Cardiac fibroblast (primary cell): ENCODE data around the gene CASKIN1.
A peak's percentile ranks its signal among the peaks of the same experiment; 100 is the strongest.

Experiments used
- DNase-seq, 2 donors: peaks; one replicate each; pipeline versions ENCODE4 v3.0.0 to v3.0.0-alpha.2; 2010; ENCODE audit warnings: low read depth in 2 of 2
- H3K4me3 ChIP-seq, 2 donors: replicated peaks in 1 of 2; 1 replicate in 1 of 2; 2 replicates in 1 of 2; pipeline ENCODE4 v1.5.1; 2011; ENCODE audit warnings: low read depth in 2 of 2, low read length in 2 of 2, mild to moderate bottlenecking in 2 of 2, moderate library complexity in 1 of 2
- TF ChIP-seq, protein P1 (sequence below): IDR thresholded peaks from one replicate; pipeline ENCODE4 v1.5.1; 2011; ENCODE audit warnings: low read depth, mild to moderate bottlenecking, low read length, inconsistent platforms

Gene CASKIN1

DNA sequence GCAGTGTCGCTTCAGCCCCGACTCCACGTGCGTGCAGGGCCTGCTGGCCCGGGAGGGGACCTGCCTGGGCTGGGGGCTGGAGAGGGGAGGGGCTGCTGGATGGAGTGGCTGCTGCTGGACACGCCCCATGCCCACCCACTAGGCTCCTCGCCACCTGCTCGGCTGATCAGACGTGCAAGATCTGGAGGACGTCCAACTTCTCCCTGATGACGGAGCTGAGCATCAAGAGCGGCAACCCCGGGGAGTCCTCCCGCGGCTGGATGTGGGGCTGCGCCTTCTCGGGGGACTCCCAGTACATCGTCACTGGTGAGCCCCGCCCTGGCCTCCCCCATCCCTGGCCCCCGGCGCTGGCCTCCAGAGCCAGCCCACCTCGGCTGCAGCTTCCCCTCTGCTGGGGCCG is 11.9 kb upstream of the CASKIN1 start:
- no peak for DNase-seq
- H3K4me3 ChIP-seq, result no peak overlapping the region
- TF ChIP-seq, protein P1, sequence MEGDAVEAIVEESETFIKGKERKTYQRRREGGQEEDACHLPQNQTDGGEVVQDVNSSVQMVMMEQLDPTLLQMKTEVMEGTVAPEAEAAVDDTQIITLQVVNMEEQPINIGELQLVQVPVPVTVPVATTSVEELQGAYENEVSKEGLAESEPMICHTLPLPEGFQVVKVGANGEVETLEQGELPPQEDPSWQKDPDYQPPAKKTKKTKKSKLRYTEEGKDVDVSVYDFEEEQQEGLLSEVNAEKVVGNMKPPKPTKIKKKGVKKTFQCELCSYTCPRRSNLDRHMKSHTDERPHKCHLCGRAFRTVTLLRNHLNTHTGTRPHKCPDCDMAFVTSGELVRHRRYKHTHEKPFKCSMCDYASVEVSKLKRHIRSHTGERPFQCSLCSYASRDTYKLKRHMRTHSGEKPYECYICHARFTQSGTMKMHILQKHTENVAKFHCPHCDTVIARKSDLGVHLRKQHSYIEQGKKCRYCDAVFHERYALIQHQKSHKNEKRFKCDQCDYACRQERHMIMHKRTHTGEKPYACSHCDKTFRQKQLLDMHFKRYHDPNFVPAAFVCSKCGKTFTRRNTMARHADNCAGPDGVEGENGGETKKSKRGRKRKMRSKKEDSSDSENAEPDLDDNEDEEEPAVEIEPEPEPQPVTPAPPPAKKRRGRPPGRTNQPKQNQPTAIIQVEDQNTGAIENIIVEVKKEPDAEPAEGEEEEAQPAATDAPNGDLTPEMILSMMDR, result no peak

DNA sequence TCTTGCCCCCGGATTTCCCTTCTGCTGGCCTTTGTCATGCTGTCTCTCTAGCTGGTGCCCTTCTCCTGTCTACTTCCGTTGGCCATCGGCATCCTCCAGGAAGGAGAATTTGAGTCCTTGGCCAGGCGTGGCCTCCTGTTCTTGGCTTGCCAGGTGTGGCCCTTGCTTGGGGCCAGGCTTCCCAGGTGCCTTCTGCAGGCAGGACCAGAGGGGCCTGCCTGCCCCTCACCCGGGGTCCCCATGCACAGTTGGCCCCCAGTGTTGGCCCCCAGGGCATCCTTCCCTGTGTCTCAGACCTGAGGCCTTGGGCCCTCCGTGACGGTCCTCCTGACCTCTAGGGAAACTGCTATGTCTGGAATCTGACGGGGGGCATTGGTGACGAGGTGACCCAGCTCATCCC is 11.5 kb upstream of the CASKIN1 start:
- no peak overlapping the region for H3K4me3 ChIP-seq
- TF ChIP-seq, protein P1, result no peak
- no peak for DNase-seq

DNA sequence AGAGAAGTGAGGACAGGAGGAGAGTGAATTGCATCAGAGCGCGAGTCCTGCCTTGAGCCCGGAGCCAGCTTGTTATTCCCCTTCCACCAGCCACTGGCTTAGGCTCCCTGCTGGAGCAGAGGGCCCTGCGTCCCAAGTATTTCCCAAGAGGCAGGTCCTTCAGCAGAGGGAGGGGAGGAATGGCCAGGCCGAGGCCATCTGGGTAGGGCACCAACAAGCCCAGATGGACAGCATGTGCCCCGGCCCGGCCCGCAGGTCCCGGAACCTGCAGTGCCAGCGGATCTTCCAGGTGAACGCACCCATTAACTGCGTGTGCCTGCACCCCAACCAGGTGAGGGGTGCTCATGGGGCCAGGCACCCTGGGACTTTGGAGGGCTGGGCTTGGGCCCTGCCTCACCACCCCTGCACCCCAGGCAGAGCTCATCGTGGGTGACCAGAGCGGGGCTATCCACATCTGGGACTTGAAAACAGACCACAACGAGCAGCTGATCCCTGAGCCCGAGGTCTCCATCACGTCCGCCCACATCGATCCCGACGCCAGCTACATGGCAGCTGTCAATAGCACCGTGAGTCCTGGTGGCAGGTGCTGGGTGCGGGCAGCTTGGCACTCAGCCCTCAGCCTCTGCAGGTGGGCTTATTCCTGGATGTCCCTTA is 10.5 kb upstream of the CASKIN1 start:
- no peak for DNase-seq
- TF ChIP-seq, protein P1, result no peak
- H3K4me3 ChIP-seq, result no peak overlapping the region

DNA sequence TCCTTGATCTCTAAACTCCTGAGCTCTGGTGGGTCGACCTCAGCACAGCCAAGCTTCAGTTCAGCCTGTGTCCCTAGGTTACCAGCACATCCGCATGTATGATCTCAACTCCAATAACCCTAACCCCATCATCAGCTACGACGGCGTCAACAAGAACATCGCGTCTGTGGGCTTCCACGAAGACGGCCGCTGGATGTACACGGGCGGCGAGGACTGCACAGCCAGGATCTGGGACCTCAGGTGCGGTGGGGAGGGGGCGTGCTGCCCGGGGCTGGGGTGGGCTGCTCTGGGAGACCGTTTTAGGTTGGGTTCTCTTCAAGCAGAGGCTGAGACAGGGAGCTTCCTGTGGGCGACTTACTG is 10.0 kb upstream of the CASKIN1 start:
- H3K4me3 ChIP-seq, result peak overlapping the region; percentile 81 to 96
- no peak for DNase-seq
- TF ChIP-seq, protein P1, result no peak

DNA sequence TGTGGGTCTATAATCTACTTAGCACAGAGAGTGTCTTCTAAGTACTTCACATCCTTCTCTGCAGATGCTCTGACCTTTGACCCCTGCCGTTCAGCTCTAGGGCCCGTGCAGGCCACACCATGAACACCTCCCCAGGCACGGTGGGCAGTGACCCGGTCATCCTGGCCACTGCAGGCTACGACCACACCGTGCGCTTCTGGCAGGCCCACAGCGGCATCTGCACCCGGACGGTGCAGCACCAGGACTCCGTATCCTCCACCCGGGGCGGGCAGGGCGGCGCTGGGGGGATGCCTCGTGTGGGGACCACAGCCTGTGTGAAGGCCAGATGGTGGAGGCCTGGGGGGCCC is 9.5 kb upstream of the CASKIN1 start:
- TF ChIP-seq, protein P1, result no peak
- no peak for DNase-seq
- peak overlapping the region; percentile 81 to 96 for H3K4me3 ChIP-seq

DNA sequence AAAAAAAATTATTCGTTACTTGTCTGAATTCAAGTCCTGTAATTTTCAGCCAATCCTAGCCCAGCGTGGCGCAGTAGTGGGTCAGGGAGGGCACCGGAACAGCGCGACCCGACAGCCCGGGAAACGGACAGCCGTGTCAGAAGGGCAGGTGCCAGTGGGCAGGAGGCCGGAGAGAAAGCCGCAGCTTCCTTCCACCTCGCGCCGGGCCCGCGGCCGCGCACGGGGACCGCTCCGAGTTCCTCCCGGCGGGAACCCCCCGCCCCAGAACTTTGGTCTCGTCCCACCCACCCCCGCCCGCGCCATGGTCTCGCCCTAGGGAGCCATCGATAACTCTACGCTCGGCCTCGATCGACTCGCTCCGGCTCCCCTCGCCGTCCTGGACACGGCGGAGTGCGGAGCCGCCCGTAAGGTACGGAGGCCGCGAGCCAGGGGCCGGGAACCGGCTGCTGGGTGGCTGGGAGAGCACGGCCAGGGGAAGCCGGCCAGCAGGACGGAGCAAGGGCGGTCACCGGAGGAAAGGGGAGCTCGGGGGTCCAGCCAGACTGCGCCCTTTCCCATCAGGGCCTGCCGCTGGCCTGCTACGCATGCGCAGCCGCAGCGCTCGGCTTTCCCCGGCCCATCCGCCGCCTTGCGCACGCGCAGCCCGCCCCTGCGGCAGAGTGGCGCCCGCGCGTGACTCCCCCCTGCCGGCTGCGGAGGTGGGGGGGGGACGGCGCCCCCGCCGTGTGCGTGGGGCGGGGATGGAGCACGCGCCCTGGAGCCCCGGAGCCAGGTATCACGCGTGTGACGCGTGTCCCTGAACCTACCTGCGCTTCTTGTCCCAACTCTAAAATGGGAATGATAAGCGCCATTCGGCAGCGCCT is 8.9 kb upstream of the CASKIN1 start, which contains the start of gene MLST8:
MLST8 (plus strand) TSS at position 351 of the 863 bp plus-strand sequence. CDS start 632 bp downstream, outside the sequence.
- peak within 1 kb of the TSS; percentile 81 to 96 for H3K4me3 ChIP-seq
- TF ChIP-seq, protein P1, result no peak
- DNase-seq, result peak; percentile 91 to 92
